ENCODE results near the gene PRAMEF12.
"Not testable (repeated sequence)": the region's sequence is repeated elsewhere in the genome, so short reads cannot be mapped to it uniquely, and the experiment has no call there.

PRAMEF12 gene

GRCh38 chr1:12773438-12773837, at the start of gene PRAMEF12:
Gene PRAMEF12, plus strand, starts transcription at chr1:12773738. Its CDS starts 1,130 bp downstream, at chr1:12774868.
- no peak for DNase-seq

GRCh38 chr1:12728391-12728790, 45.1 kb upstream of the PRAMEF12 start:
- DNase-seq: no peak

- DNase-seq: no peak
Observed at GRCh38 chr1:12730156-12730555, 43.4 kb upstream of the PRAMEF12 start.

GRCh38 chr1:12731084-12731483, 42.5 kb upstream of the PRAMEF12 start:
- not testable (repeated sequence) for DNase-seq

DNA sequence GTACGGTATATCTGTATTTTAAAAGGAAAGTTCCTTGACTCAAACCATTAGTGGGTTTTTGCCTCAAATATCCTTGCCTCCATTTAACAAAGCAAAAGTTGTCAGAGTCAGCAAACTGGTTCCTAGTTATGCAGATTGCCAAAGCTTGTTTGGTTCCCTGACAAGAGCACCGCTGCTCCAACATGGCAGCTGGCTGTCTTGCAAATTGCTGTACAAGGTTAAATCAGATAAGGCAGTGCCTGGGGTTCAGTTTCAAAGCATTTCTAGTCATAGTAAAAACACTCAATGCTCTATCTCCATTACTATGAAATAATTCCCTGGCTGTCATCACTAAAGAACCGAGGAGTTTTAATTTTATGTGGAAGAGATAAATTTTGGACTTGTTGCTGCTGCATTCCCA, 38.9 kb upstream of the PRAMEF12 start:
- no peak for DNase-seq

DNA sequence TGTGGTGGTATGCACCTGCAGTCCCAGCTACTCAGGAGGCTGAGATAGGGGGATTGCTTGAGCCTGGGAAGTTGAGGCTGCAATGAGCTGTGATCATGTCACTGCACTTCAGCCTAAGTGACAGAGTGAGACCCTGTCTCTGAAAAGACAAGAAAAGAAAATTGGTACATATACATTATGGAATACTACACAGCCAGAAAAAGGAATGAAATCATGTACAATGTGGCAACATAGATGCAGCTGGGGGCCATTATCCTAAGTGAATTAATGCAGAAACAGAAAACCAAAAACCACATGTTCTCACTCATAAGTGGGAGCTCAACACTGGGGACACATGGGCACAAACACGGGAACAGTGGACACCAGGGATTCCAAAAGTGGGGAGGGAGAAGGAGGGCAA, 34.6 kb upstream of the PRAMEF12 start:
- no peak for DNase-seq

DNA sequence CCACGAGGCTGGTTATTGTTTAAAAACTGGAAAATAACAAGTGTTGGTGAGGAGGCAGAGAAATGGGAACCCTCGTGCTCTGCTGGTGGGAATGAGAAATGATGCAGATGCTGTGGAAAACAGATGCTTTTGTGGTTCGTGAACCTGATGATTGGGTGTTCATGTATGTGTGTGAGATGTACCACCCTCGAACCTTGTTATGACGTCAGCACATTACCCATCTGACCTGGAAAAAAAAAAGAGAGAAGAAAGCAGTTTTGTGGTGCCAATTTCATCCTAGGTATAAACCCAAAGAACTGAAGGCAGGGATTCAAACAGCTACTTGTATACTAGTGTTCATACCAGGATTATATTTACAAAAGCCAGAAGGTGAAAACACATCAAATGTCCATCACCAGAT, 33.9 kb upstream of the PRAMEF12 start:
- no peak for DNase-seq

DNA sequence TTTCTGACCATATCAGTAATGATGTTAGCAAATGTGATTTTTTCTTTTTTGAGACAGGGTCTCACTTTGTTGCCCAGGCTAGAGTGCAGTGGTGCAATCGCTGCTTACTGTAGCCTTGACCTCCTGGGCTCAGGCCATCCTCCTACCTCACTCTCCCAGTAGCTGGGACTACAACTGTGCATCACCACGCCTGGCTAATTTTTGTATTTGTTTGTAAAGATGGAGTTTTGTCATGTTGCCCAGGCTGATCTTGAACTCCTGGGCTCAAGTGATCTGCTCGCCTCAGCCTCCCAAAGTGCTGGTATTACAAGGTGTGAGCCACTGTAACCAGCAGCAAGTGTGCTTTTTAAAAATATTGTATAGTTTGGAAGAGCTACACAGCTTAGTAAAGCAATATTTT, 31.6 kb upstream of the PRAMEF12 start:
- DNase-seq: no peak

- DNase-seq: no peak
Observed at GRCh38 chr1:12745126-12745991, 28.2 kb upstream of the PRAMEF12 start.

DNA sequence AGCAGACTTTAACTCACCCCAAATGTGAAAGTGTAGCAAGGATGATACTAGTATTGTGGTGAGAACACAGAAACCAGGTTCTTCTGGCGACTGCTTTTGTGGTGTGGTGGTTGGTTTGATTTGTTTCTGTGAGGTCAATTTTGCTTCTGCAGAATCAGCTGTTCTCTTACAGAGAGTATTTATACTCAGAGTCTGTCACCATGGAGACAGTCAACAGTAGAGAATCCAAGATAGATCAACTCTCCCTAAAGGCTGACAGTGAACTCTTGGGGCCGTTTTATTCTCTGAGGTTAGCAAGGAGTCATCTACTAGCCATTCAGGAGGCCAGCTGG, 27.6 kb upstream of the PRAMEF12 start, which contains the start of gene CFAP107:
CFAP107 (plus strand) TSS at position 209 of the 332 bp plus-strand sequence. CDS start 231 bp downstream, outside the sequence.
- DNase-seq: no peak

DNA sequence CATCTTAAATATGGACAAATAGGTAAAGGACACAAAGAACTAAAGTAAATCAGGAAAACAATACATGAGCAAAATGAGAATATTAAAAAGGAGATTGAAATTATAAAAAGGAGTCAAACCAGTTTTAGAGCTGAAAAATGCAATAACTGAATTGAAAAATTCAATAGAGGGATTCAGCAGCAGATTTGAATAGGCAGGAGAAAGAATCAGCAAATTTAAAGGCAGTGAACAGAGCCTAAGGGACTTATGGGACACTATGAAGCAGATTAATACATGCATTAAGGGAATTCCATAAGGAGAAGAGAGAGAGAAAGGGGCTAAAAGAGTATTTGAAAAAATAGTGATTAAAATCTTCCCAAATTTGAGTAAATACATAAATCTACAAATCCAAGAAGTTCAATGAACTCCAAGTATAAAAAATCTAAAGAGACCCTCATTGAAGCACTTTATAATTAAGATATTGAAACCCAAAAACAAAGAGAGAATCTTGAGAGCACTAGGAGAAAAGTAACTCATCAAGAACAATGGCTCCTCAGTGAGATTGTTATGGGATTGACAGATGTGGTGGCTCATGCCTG, 24.7 kb upstream of the PRAMEF12 start:
- DNase-seq: no peak

DNA sequence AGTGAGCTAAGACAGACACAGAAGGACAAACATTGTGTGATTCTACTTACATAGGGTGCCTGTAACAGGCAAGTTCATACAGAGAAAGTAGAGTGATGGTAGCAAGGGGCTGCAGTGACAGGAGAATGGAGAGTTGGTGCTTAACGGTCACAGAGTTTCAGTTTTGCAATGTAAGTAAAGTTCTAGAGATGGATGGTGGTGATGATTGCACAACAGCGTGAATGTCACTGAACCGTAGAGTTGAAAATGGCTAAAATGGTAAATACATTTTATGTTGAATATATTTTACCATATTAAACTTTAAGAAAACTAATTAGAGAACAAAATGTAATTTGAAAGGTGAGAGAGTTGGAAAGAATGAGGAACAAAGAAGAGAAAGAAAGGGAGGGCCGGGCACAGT, 18.8 kb upstream of the PRAMEF12 start:
- DNase-seq: no peak

DNA sequence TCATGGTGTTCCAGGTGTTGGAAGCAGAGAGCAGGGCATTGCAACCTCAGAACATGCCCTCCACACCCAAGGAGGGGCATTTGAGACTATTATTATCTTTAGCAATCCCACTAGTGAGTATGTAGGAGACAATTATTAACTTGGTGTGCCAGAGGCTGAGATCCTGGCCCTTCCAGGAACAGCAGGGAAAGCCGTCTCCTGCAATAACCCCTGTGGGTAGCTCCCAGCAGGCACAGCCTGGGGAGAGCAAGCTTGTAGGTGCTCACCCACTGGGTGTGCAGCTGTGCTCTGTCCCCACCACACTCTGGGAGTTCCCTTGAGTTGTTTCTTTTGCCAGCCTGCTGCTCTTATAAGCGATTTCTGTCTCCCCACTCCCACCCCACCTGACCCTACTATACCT, 17.3 kb upstream of the PRAMEF12 start:
- DNase-seq: no peak

DNA sequence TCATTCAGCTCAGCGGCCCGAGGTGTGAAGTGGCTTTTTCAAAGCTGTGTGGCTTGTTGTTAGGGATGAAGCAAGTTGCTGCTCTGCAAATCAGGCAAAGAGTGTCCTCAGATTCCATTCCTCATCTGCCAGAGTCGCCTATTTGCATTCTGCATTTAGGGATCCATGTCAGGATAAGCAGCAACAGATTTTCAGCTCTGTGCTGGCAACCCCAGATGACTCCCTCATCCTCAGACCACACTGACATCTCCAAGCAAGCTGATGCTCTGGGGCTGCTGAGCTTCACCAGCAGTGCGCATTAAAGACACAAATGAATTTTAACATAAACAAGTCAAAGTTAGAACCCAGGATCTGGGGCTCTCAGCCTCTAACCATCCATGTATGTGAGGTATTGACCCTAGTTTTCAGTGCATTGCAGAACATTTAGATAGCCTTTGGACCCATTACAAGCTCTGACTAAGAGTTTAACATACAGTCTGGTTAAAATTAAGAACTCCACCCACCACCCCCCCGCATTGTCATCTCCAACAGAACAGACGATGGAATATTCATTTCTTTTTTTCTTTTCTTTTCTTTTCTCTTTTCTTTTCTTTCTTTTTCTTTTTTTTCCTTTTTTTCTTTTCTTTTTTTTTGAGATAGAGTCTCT, 16.6 kb upstream of the PRAMEF12 start:
- no peak for DNase-seq

DNA sequence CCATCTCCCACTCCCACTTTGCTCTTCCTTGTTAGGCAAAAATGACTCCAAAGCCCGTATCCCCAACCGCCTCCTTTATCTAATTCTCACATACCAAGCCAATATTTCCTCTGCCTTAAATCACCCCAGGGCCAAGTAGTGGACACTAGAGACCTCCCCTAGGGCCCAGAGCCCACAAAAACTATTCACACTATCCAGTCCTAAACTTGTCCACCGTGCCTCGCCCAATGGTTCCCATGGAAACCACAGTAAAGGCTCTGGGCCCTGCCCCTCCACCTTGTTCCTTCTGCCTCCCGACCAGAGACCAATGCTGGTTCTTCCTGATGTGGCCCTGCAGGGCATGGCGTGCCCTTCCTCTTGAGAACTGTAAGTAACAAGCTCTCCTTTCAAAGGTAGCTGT, 15.7 kb upstream of the PRAMEF12 start:
- DNase-seq: no peak

DNA sequence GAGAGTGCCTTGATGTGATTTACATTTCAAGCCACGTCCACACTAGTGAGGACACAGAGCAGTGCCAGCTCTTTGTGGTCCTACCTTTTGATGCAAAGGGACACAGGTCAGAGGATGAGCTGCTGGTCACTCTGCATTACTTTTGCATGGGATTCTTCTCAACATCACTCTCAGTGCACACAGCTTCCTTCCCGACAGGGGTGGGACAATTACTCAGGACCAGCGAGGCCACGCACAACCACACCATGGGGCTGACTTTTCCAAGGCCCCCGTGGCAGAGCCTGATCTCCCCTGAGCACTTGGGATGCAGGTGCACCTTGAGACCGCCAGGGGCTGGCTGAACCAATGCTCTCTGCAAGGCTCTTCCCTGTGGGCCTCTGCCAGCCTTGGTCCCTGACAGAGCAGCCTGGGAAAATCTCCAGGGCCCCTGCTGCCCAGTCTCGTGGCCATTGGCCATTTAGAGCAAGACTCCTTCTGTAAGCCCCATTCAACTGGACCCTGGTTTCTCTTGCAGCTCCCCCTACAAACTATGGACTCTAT, 13.2 kb upstream of the PRAMEF12 start:
- no peak for DNase-seq

DNA sequence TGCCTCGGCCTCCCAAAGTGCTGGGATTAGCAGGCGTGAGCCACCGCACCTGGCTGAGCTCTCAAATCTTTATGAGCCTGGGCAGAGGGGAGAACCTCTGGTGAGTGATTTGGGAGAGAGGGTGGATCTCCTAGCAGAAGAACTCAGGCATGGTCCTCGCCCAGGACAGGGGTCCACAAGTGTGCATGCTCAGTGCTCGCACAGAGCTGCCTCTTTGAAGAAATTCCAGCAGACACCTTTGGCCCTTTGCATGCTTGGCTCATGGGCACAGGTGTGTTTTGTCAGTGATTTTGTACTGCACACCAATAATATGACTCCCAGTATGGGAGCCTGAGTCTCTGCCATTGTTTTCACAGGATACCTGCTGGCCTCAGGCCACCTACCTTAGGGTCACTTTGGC, 11.8 kb upstream of the PRAMEF12 start:
- DNase-seq: no peak

DNA sequence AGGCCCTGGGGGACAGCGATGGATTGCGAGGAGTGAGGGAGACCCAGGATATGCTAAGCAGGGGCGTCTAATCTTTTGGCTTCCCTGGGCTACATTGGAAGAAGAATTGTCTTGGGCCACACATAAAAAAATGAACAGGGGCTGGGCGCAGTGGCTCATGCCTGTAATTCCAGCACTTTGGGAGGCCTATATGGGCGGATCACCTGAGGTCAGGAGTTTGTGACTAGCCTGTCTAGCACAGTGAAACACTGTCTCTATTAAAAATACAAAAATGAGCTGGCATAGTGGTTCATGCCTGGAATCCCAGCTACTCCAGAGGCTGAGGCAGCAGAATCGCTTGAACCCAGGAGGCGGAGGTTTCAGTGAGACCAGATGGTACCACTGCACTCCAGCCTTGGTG, 10.8 kb upstream of the PRAMEF12 start:
- no peak for DNase-seq

DNA sequence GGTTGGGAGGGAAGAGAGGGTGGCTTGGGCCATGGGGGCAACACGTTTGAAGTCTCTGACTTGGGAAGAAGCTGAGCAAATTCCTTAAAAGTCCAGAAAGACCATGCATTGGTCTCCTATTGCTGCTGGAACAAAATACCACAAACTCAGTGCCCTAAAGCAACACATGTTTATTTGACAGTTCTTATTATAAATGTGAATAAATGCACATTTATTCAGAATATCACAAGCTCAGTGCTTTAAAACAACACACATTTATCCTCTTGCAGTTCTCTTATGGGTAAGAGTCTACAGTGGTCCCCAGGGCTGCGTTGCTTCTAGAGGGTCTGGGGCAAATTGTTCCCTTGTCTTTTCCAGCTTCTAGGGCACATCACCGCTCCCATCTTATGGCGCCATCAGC, 10.1 kb upstream of the PRAMEF12 start:
- no peak for DNase-seq

GRCh38 chr1:12764016-12764415, 9.5 kb upstream of the PRAMEF12 start:
- DNase-seq: no peak

DNA sequence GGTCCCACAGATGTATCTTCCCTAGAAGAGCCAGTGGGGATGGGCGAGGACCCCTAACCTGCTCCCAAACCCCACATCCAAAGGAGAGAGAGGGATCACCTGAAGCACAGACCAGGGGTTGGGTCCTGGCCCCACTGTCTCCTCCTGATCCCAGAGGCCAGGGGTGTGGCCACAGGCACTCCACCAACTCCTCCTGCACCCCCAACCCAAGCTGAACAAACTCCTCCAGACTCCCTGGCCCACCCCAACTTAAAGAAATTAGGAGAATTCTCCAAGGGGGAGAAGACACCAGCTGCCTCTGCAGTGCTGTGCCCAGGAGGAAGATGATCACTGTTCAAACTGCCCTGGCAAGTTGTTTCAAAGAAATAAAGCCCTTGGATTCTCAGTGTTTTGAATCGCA, 4.5 kb upstream of the PRAMEF12 start:
- no peak for DNase-seq

DNA sequence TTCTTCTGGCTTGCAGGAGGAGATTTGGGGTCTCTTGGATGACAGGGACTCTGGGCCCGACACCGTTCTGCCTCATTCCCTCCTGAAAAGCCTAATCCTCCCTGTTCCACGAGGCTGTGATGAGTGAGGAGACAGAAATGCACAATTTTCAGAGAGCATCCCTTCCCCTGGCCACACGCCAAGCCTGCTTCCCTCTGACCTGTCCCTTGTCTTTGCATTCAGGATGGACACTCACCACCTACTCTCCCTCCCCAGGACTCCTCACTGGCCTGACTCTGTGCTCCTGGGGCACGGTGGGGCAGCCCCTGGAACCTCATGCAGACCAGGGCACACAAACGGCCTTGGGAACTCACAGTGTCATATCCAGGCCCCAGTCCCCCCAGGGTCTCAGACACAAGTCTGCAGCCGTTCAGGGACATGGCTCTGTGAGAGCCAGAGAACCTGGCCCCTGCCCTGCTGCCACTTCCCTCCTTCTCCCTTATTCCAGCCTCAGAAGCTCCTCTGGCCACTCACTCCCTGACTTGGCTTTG, 3.5 kb upstream of the PRAMEF12 start:
- DNase-seq: no peak

DNA sequence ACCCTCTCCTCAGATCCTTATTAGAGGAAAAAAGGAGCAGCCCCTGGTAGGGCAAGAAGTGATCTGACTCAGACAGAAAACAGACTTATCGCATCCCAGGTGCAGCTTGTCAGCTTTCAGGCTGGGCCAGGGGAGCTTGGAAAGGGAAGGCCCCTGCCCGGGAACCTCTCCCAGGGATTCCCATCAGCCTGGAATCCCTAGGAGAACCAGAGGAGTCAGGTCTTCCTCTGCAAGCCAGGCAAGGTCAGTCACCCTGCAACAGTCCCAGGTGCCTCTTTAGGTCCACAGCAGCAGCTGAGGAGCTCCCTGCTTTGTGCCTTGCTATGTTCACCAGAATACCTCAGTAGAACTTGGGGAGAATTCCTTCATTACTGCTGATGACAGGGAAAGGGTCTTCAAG, 2.9 kb upstream of the PRAMEF12 start:
- DNase-seq: no peak

GRCh38 chr1:12771186-12771585, 2.4 kb upstream of the PRAMEF12 start:
- no peak for DNase-seq
